Activated CD8-positive, alpha-beta memory T cell treated with anti-CD3 and anti-CD28 coated beads for 24 hours (primary cell): ENCODE measurements around the gene DRAP1.
A peak's percentile ranks its signal among the peaks of the same experiment; 100 is the strongest.

Source experiments
- DNase-seq: peaks from one replicate; pipeline ENCODE4 v3.0.0-alpha.2; 2020

DRAP1 gene

GRCh38 chr11:65906602-65907001 is 12.6 kb upstream of the DRAP1 start:
- no peak for DNase-seq

DNA sequence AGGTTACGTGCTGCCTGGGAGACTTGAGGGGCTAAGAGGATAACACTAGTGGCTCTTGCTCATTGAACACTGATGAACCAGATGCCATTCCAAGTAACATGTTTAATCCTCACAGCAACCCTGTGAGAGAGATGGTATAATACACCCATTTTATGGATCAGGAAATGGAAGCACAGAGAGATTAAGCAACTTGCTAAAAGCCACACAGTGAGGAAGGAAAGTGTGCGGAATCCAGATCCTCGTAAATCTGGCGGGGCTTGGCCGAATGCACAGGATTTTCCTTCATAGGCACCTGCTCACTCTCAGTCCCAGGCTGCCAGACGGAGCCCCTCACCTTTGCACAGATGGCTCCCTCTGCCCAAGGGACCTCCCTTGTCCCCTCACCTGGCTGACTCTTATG is 11.3 kb upstream of the DRAP1 start:
- no peak for DNase-seq

GRCh38 chr11:65911682-65912568 is 7.3 kb upstream of the DRAP1 start:
- DNase-seq, result no peak

- no peak for DNase-seq
These were observed 6.4 kb upstream of the DRAP1 start for GRCh38 chr11:65912845-65913244.

DNA sequence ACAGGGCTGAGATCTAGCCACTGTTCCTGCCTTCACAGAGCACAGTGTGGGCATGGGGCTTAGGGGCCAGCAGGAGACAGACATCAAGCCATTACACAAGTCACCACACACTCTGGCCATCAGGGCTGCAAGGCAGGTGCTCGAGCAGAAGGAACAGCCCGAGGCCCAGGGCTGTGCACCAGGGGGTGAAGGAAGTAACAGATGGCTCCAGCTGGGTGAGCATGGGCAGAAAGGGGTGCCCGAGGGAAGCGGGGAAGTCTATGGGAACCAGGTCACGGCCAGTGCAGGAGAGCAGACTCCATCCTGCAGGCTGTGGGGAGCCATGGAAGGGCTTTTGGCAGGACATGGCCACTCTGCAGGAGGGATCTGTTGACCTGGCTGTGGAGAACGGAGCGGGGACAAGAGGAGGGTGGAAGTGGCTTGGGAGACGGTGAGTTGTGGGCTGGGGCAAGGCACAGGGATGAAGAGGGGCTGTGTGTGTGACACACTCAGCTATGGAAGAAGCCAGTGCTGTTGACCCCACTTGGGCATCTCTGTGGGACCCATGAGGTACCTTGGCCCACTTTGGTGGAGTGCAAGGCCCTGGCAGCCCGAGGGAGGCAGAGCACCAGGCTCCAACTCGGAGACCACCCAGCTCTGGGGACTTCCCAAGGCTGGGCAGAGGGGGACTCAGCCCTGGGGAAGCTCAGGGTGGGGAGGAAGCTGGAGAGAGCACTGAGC is 4.0 kb upstream of the DRAP1 start:
- no peak for DNase-seq

GRCh38 chr11:65915821-65916251 is 3.4 kb upstream of the DRAP1 start:
- DNase-seq, result no peak

- DNase-seq, result no peak
These were observed 2.8 kb upstream of the DRAP1 start for GRCh38 chr11:65916391-65916790.

GRCh38 chr11:65917077-65917433 is 2.2 kb upstream of the DRAP1 start:
- no peak for DNase-seq

GRCh38 chr11:65917434-65918210 is 1.6 kb upstream of the DRAP1 start:
- no peak for DNase-seq

DNA sequence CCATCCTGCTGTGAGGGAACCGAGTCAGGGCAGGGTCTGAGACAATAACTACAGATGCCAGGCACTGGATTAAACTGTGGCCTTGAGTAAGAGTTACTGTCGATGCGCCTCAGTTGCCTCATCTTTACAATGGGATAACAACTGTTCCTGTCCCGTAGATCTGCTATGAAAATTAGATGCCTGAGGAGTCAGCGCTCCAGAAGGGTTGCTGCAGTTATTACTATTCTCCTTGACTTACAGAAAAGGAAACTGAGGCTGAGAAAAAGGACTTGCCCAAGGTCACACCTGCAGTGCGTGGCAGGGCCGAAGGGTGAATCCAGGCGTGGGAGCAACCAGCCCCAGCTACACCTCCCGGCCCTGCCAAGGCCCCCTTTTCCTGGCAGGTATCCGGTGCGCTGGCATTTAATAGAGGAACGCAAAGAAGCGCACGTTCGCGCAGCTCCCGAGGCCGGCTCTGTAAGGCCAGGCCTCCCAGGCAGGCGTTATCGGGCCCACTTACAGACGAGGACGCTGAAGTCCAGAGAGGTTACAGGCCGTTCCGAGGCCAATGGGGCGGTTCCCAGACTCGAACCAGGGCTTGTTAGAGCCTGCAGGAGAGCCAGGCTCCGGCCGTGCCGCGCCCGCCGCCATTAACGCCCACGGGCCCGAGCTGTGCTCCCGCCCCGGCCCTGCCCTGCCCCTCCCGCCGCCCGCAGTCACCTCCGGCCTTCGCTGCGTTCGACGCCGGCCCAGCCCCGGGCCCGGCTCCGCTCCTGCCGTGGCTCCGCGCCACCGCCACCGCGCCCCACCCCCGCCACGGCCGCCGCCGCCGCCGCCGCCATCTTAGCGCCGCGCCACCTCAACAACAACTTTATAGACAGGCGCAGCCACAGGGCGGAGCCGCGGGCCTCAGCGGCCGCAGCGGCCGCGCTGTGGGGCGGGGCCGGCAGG is 750 bp upstream of the DRAP1 start, which contains the start of gene C11orf68:
Gene C11orf68, minus strand, starts transcription at position 852 of the 930 bp plus-strand sequence. Its CDS starts 31 bp downstream, at position 821.
- no peak for DNase-seq

DNA sequence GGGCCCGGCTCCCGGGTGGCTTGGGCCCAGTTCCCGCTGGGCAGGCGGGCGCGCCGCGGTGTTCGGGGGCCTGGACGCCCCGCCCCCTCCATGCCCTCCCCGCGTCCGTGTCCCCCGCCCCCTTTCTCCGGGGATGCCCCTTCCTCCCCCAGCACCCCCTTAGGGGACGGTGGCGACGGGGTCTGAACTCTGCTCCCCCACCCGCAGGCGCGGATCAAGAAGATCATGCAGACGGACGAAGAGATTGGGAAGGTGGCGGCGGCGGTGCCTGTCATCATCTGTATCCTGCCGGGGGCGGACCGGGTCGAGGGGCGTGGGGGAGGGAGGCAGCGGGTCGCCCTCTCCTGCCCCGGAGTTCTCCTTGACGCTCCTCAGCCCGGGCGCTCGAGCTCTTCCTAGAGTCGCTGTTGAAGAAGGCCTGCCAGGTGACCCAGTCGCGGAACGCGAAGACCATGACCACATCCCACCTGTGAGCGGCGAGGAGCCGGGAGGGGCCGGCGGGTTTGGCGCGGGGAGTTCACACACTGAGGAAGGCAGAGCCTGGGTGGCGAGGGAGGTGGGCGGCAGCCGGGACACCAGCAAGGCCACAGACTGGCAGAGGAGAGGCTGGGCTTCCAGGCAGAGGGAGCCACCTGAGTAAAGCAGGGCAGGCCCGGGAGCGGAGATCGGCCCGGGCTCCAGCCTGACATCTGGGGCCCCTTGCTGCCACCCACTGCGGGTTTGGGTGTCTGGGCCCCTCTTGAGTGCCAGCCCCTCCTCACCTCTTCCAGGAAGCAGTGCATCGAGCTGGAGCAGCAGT is 546 bp downstream of the DRAP1 start:
- no peak for DNase-seq

DNA sequence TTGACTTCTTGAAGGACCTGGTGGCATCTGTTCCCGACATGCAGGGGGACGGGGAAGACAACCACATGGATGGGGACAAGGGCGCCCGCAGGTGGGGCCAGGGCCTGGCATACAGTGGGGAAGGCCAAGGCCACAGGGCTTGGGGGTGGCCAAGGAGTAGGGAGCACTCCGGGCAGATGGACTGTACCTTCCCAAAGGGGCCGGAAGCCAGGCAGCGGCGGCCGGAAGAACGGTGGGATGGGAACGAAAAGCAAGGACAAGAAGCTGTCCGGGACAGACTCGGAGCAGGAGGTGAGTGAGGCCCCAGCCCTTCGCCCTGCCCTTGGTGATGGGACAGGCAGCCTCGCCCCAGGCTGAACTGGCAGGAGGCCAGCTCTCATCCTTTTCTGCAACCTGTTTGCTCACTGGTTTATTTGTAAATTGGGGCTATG is 1.2 kb downstream of the DRAP1 start:
- DNase-seq, result no peak

DNA sequence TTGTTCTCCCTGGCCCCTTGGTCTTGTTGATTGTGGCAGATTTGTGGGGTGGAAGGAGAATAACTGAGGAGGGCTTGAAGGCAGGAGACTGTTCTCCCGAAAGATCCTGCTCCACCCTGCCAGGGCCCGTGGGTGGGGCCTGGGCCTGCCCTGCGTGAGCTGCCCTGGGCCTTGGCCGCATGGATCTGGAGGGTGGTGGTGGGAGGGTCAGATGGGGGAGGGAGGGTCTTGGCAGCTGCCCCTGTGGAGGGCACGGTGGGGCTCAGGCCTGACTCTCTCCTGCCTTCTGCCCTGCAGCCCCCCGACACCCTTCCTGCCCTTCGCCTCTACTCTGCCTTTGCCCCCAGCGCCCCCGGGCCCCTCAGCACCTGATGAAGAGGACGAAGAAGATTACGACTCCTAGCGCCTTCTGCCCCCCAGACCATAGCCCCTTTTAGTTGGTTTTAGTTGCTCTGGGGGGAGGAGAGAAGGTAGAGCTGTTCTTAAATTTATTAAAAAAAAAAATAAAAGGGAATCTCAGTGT is 1.9 kb downstream of the DRAP1 start:
- no peak for DNase-seq

GRCh38 chr11:65921876-65922275 is 2.6 kb downstream of the DRAP1 start:
- no peak for DNase-seq

GRCh38 chr11:65922565-65922964 is 3.3 kb downstream of the DRAP1 start:
- DNase-seq, result no peak

- no peak for DNase-seq
These were observed 6.2 kb downstream of the DRAP1 start for GRCh38 chr11:65925397-65925796.

- DNase-seq, result peak; percentile 85
These were observed 8.7 kb downstream of the DRAP1 start for GRCh38 chr11:65927904-65928397.

GRCh38 chr11:65928667-65929066 is 9.4 kb downstream of the DRAP1 start:
- no peak for DNase-seq

- DNase-seq, result no peak
These were observed 12.7 kb downstream of the DRAP1 start for GRCh38 chr11:65931773-65932557.

DNA sequence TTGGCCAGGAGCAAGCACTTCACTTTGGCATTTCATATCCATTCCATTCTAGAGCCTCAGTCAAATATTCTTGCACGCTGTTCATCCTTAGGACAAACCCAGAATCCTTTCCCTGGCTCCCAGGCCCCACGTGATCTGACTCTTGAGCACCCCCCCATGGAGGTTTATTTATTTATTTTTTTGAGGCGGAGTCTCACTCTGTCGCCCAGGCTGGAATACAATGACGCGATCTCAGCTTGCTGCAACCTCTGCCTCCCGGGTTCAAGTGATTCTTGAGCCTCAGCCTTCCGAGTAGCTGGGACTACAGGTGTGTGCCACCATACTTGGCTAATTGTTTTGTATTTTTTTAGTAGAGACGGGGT is 13.3 kb downstream of the DRAP1 start:
- DNase-seq, result no peak
